HG03565 (cell line): ENCODE measurements around the gene TTYH2.

Experiments
- ATAC-seq: cut with Tn5 transposase; IDR thresholded peaks from one replicate; pipeline ENCODE4 v1.9.1; 2021; ENCODE audit warnings: mild to moderate bottlenecking, moderate library complexity; ENCODE audit not compliant: unreplicated experiment

Gene TTYH2

DNA sequence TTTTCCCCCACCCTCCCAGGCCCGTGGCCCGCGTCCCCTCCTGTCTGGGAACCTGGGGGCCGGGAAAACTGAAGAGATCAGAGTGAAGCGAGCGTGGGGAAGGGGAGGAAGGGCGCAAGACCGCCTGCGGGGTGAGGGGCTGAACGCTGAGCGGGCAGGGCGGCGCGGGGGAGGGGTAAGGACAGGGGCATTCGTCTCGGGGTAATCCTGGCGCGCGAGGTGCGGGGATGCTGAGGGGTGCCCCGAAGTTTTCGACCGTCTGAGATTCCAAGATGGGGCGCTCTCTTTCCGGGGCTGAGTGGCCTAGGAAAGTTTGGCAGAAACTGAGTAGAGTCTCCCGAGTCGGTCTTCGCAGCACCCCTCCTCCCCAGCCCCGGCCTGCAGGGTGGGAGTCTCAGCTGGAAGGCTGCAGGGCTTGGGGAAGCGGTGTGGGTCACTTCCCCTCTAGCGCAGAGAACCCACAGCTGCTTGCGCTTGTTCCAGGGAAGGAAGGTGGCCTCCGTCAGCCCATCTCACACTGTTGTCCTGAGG is 555 bp downstream of the TTYH2 start:
- no peak for ATAC-seq

DNA sequence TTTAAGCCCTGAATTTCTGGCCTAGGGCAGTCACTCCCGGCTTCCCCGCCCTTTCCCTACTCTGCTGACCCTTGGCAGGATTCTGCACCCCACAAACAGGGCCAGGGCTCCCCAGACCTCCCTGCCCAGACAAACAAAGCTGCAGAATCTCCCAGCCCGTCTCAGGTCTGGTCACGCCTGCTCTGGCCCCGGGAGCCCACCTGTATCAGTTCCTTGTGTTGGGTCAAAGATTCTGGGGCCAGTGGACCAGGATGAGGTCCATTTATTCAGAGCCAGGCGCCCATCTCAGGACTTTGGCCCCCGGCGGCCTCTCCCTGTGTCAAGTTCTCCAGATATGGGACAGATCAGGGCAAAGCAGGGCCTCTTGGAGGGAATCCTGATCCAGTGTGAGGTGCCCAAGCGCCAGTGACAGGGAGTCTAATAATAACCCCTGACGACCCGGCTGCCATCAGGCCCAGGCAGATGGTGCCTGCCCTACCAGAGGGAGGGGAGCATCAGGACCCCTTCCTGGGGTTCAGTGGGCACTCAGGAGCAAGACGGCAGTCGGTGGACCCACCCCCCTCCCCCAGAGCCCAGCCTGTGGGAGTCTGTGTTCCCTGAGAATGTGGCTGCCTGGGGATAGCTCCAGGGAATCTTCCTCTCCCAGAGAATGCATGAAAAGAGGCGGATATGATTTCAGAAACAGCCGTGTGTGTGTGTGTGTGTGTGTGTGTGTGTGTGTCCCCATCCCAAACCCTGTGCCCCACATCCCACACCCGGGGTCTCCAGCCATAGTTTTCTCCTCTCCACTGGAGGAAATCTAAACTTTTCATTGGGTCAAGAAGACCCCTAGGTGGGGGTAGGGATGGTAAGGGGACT is 1.3 kb downstream of the TTYH2 start:
- no peak for ATAC-seq

DNA sequence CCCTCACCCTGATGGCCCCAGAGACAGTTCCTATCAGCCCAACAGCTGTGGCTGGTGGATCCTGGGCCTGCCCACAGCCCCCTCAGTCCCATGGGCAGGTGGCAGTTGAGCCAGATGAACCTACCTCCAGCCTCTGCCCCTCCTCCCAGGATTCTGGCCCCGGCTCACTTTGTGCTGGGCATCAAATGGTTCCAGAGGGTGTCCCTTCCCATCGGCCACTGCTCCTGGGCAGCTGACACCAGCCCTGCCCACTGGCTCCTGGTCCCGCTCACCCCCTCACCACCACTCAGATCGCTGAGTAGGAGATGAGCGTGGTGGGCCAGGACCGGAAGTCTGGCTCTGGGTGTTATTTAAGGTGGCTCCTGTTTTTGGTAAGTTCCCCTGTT is 2.0 kb downstream of the TTYH2 start:
- no peak for ATAC-seq

DNA sequence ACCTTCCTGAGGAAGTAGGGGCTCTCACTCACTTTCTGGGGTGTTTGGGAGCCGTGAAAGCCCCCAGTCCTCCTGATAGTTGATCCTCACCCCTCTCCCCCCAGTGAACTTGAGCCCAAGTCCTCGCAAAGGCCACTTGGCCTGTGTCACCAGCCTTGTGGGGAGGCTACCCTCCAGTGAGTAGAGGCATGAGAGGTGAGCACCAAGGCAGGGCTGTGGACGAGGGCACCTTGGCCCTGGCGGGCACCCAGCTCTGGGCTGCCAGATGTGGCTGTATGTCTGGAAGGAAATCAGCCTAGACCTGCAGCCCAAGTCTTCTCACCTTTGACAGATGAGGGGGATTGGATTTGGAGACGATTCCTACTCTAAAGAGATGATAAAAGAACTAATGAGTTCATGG is 3.1 kb downstream of the TTYH2 start:
- ATAC-seq: no peak

DNA sequence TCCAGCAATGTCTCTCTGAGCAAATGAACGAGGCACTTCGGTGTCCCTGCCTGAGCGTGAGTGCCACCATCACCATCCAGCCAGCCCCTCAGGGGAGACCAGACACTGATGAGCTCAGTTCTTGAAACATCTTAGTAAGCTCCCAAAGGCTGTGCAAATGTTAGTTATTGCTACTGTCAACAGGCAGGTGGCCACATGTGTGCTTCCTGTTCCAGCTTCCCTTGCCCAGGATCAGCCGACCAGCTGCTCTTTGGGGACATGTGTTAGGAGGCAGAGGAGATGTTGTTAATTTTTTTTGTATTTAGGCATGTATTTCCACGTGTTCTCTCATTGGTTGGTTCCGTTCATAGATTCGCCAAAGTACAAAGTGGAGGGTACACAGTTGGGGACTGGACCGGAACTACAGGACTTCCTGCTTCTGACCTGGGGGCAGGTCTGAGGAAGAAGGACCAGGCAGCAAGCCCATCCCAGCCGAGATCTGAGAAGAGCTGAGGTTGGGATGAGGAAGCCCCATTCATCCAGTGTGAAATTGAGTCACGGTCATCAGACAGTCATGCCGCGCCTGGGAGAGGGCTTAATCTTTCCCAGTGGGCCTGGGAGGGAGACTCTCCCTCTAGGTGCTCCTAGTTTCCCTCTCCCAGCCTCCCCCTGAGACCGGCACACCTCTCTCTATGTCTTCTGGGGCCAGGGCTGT is 3.8 kb downstream of the TTYH2 start:
- ATAC-seq: no peak

DNA sequence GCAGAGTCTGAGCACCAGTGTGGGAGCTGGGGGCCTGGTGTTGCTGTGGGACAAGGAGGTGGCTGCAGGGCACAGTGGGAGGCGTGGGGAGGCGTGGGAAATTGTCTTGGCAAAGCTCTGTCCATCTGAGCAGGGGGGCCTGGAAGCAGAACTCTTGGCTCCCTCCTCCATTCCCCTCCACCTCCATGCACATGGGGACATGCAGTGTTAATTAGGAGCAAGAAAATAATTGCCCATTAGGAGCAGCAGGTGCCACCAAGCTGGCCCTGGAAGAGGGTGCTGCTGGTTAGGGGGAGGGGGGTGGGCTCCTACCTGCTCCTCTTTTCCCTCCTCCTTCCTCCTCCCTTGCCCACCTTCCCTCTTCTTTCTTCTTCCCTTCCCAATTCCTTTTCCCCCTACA is 4.5 kb downstream of the TTYH2 start:
- no peak for ATAC-seq

DNA sequence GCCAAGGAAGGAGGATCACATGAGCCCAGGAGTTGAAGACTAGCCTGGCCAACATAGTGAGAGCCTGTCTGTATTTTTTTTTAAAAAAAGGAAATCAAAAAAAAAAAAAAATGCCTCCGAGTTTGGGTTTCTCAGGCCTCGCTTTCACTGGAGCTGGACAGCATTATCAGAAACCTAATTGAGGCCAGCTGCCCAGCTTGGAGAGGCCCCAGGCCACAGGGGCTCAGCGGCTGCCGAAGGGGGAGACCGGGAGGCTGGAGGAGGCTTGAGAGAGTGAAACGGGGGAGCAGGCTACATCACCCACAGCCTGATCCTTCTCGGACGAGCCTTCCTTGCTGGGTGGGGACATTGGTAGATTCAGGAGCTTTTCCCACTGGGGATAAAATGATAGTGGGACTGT is 5.1 kb downstream of the TTYH2 start:
- ATAC-seq: no peak

DNA sequence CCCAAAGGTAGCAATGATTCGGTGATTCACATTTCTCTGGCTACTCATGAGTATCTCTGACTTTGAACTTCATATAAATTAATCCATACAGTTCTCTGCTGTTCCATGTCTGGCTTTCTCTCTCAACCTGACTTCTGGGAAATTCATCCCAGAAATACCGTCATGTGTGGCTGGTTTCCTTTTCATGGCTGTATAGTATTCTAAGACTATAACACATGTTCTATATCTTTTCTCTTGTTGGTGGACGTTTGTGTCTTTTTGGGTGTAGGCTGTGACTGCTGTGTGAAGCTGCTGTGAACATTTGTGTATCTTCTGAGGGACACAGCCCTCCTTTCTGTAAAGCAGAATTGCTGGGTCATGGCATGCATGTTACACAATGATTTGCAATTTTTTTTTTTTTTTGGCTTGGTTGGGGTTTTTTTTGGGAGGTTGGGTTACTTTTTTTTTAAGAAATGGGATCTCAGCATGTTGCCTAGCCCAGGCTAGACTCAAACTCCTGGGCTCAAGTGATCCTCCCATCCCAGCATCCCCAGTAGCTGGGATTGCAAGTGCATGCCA is 6.3 kb downstream of the TTYH2 start:
- ATAC-seq: no peak

DNA sequence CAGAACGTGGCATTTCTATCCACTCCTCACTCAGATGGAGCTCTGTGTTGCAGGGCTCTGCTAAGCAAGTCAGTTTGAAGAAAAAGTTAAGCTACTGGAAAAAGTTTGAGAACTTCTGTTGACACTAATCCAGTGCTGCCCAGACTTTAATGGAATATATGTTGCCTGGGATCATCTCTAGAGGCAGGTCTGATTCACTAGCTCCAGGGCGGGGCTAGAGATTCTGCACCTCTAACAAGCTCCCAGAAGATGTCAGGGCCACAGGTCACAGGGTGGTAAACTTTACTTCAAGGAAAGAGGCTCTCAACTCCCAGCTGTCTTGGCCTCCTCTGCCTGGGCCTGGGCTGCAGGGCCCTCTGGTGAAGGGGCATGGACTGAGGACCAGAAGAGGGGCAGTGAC is 6.8 kb downstream of the TTYH2 start:
- no peak for ATAC-seq

DNA sequence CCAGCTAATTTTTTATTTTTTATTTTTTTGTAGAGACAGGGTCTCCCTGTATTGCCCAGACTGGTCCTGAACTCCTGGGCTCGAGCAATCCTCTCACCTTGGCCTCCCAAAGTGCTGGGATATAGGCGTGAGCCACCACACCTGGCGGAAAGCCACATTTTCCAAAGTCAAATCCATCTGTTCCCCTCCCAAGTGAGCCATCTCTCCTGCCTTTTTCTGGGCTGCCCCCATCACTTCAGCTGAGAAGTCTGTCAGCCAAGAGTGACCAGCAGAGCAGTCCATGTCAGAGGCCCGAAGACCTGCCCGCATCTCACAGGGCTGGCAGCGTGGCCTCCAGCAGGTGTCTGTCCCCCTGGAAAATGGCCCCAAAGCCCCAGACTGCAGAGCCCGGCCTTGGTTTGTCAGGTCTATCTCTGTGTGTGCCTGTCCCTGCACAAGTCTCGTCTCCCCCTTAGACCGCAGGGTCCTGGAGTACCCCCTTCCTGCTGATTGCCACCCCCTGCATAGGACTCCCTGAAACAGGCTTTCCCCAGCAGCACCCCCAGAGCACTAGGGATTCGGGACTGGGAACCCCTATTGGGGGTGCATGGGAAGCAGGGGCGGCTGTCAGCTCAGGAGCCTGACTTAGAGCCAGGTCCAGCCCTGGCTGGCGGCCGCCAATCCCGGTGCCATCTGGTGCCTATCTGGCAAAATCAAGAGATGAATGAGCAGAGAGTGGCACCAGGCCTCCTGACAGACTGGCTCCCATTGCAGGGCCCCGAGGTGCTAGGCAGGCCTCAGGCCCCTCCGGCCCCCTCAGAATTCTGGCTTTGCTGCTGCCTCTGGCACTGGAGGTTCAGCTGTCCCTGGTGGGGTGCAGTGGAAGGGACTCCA is 7.8 kb downstream of the TTYH2 start:
- no peak for ATAC-seq

DNA sequence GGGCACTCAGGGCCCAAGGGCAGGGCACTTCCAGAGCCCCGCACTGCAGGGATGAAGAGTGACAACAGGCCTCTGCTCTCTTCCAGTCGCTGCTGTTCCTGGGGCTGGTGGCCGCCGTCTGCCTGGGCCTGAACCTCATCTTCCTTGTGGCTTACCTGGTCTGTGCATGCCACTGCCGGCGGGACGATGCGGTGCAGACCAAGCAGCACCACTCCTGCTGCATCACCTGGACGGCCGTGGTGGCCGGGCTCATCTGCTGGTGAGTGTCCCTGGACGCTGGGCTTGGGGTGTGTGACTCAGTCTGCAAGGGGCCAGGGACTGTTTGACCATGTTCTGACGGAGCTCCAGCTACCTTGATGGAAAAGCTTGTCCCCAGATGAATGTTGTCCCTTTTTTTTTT is 9.0 kb downstream of the TTYH2 start:
- no peak for ATAC-seq

DNA sequence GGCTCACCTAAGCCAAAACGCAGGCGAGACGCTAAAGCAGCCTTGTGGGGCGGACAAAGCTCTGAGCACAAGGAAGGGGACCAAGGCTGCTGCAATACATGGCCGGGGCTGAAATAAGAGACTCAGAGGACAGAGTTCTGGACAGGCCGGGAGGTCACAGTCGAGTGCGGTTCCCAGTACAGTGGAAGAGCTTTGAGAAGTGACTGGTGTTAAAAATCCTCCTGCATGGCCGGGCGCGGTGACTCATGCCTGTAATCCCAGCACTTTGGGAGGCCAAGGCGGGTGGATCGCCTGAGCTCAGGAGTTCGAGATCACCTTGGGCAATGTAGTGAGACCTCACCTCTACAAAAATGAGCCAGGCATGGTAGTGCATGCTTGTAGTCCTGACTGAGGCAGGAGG is 10.5 kb downstream of the TTYH2 start:
- ATAC-seq: no peak

DNA sequence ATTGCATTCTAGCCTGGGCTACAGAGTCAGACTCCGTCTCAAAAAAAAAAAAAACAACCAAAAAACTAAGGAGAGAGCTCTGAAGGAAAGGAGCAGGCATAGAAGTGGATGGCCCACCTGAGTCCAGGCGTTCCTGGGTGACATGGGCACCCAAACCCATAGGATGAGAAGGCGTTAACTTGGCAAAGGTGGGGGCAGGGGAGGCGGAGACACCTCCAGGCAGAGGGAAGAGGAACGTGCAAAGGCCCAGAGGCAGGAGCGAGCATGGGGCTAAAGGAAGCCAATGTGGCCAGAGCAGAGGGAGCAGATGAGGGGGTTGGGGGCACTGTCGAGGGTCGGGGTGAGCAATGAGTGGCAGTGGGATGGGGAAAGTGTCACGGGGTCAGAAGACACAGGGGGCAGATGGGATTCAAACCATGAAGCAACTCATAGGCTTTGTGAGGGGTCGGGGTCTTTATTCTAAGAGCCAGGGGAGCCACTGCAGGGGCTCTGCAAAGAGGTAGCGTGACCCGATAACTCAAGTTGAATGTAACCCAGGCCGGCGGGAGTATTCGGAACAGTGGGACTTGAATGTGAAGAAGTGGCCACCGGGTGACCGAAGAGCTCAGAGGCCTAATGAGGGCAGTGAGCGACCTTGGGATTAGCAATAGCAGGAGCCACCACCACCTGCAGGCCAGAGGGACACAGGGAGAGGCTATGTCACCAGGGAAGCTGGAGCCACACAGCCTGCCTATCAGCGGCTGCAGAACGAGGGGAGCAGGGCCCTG is 11.8 kb downstream of the TTYH2 start:
- no peak for ATAC-seq

DNA sequence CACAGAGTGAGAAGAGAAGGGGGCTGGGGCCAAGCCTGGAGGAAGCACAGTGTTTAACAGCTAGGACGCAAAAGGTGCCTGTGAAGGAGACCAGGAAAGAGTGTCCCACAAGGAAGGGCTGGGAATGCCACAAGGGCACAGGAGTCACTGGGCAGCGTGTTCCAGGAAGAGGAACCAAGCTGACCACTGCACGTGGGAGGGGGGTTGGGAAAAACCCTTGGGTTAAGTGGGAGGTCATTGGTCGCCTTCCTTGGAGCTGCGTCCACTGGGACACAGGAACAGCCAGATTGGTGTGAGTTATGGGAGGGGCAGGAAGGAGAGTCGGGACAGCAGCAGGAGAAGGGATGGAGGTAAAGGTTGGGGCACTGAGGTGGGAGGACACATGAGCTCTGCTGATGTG is 12.9 kb downstream of the TTYH2 start:
- ATAC-seq: no peak

DNA sequence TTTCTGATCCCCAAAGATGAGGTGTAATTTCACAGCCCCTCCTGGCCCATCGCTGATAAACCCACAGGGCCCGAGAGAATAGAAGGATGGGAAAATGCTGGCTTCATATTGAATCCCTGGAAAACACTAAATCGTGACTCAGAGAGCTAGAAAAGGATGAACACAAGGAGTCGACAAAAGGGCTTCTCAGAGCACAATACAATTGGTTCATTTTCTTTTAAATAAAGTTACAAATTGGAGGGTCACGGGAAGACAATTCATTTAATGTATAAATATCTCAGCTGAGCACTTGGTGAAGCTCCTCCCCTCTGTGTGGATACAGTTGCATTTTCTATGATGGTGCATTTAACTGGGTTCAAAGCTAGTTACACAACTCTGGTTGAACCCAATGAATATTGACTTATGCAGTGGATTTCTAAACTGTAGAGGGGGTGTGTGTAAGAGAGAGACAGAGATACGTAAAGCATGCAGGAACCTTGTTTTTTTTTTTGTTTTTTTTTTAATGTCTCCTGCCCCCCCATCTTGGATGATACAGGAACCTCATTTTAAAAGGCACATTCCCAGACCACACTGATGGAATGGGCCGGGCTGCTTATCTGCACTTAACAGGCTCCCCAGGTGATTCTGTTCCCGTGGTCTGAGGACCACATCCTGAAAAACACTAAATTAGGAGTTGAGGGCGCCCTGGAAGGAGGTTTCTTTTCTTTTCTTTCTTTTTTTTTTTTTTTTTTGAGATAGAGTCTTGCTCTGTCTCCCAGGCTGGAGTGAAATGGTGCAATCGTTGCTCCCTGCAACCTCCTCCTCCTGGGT is 14.1 kb downstream of the TTYH2 start:
- ATAC-seq: no peak

DNA sequence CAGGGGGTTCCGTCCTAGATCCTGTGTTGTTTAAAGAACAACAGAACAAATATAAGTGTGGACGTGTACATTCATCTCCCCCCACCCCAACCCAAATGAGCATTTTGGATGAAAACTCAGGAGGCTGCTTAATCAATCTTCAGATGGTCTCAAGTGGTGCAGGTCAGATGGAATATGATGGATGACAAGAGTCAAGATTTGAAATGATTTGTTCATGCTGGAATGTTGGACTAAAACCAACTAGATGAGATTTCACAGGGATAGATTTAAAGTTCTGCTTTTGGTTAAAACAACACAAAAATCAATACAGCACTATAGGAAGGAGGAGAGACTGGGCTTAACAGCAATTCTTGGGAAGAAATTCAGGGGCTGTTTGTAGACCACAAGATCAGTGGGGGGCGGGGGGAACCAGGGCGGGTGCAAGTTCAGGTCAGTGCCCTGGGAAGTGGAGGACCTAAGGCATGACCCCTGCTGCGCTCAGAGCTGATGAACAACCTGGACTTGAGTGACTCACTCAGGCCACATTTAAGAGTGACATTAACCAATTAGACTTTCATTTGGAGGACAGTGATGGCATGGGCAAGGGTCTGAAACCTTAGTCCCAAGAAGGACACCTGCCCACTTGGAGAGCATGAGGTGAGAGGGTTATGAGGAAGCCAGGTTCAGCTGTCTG is 15.1 kb downstream of the TTYH2 start:
- no peak for ATAC-seq

DNA sequence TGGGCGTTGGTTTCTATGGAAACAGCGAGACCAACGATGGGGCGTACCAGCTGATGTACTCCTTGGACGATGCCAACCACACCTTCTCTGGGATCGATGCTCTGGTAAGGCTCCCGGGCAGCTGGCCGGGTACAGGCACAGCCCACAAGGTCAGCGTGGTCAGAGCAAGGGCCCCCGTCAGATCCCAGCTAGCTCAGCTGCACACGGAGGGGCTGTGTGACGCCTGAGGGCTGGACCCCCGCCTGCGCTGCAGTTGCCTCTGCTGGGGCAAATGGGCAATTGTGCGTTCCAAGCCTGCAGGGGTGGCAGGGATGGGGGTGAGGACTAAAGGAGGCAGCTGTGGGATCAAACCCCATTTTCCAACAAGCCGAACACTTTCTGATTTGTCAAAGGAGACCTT is 17.5 kb downstream of the TTYH2 start:
- ATAC-seq: no peak

DNA sequence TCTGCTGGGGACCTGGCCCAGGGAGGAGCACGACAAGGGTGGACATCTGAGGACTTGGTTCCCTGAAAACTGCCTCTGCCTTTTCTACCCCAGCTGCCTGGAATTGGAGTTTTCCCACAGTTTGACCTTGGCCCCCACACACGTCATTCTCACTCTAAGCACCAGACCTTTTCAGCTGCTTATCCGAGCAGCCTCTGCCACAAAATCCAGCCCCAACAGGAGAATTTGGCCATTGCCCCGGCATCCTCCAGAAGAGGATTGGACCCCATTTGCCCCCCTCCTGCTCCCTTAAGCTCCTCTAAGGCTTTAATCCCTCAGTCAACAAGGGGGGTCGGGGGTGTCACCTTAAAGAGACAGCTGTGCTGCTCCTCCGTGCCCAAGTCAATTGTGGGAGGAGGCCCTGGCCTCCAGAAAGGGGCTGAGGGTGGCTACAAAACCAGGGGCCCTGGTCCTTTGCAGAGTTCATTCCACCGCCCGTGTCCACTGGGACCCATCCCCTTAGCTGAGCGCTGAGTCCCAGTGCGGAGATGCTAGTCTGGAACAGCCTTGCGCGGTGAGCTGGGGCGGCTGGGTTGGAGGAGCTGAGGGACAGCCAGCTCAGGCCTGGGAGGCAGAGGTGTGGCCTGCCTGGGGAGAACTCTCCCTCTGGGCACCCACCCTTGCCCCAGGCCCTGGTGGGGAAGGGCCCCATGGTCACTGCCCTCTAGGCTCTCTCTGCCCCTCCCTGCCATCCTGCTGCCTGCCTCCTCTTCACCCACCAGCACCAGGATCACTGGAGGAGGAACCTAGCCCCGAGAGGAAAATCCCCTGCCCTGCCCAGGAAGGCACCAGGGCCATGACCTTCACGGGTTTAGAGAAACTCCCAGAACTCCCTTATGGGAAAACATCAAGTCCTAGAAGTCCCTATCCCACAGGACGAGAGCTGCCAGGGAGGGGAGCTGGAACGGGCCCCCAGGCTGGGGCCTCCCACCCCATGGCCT is 18.8 kb downstream of the TTYH2 start:
- no peak for ATAC-seq
